K562 (cell line): Measurements from ENCODE around the gene PIEZO2.

Experiments
- CEBPB ChIP-seq: fragments of 450-650 bp; IDR thresholded peaks from 2 replicates; pipeline ENCODE4 v1.6.1; 2016; ENCODE audit warnings: missing genetic modification characterization, missing compliant biosample characterization
- CREB1 ChIP-seq, 2 experiments: sonication (generic) in 1 of 2; formaldehyde crosslinking in 1 of 2; IDR thresholded peaks; 2 replicates each; pipeline versions ENCODE4 v1.6.1 to v1.8.0; 2012 to 2022; ENCODE audit warnings: inconsistent platforms in 1 of 2, mild to moderate bottlenecking in 1 of 2, missing genetic modification reagents in 1 of 2, moderate library complexity in 1 of 2
- ELF4 ChIP-seq: fragments of 450-650 bp; formaldehyde crosslinking; IDR thresholded peaks from 2 replicates; pipeline ENCODE4 v1.4.0; 2022; ENCODE audit warnings: missing genetic modification characterization
- MYNN ChIP-seq, 2 experiments: sonication (generic); formaldehyde crosslinking in 1 of 2; IDR thresholded peaks; 2 replicates each; pipeline versions ENCODE4 v1.5.0 to v1.6.1; 2016 to 2020; ENCODE audit warnings: antibody characterized with exemption in 1 of 2, missing genetic modification reagents in 1 of 2
- RNF2 ChIP-seq: sonication (generic); IDR thresholded peaks from 2 replicates; pipeline ENCODE4 v1.6.1; 2016
- SMARCB1 ChIP-seq: IDR thresholded peaks from 2 replicates; pipeline ENCODE4 v1.6.1; 2011; ENCODE audit warnings: improper control_type of control experiment, low read depth; ENCODE audit not compliant: insufficient read length
- ZBTB1 ChIP-seq: sonication (generic); formaldehyde crosslinking; IDR thresholded peaks from 2 replicates; pipeline ENCODE4 v1.8.1; 2023; ENCODE audit warnings: missing genetic modification reagents, low read depth, mild to moderate bottlenecking, borderline replicate concordance
- TF ChIP-seq, protein P1 (sequence below), 3 experiments: IDR thresholded peaks in 2 of 3; conservative IDR thresholded peaks in 1 of 3; 2 replicates each; pipeline ENCODE4 v1.5.1; 2011 to 2012; ENCODE audit warnings: low read length in 3 of 3, mild to moderate bottlenecking in 3 of 3, control low read depth in 2 of 3, improper control_type of control experiment in 1 of 3, inconsistent platforms in 1 of 3, low read depth in 1 of 3, mixed read lengths in 1 of 3, moderate library complexity in 1 of 3; ENCODE audit not compliant: insufficient read depth in 2 of 3
- TF ChIP-seq, protein P2 (sequence below): fragments of 250-450 bp; sonication (Bioruptor Pico); IDR thresholded peaks from 2 replicates; pipeline ENCODE4 v1.5.1; 2021; ENCODE audit warnings: mild to moderate bottlenecking
- TF ChIP-seq, protein P3 (sequence below): sonication (generic); formaldehyde crosslinking; IDR thresholded peaks from 2 replicates; pipeline ENCODE4 v1.8.0; 2022; ENCODE audit warnings: mild to moderate bottlenecking, missing genetic modification reagents
- TF ChIP-seq, protein P4 (sequence below): fragments of 450-650 bp; IDR thresholded peaks from 2 replicates; pipeline ENCODE4 v1.6.1; 2016; ENCODE audit warnings: borderline replicate concordance

DNA sequence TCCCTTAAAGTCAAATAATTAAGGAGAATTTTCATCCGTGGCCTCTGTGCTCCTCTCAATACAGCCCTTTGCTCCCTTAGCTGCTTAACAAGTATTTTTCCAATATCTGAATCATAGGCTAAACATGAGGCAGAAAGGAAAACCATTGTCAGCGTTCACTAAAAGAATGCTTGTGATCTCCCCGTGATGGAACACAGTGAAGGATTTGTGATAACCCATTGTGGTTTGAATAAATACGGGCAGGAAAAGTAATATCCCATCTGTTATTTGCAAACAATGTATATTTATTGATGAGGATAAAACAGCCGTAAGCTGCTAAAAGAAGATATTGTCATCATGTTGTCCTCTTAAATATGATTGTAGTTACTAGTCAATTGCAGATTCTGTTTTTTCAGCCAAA, 365.4 kb downstream of the PIEZO2 start:
- no peak for TF ChIP-seq CEBPB (tag)
- TF ChIP-seq, protein P1, sequence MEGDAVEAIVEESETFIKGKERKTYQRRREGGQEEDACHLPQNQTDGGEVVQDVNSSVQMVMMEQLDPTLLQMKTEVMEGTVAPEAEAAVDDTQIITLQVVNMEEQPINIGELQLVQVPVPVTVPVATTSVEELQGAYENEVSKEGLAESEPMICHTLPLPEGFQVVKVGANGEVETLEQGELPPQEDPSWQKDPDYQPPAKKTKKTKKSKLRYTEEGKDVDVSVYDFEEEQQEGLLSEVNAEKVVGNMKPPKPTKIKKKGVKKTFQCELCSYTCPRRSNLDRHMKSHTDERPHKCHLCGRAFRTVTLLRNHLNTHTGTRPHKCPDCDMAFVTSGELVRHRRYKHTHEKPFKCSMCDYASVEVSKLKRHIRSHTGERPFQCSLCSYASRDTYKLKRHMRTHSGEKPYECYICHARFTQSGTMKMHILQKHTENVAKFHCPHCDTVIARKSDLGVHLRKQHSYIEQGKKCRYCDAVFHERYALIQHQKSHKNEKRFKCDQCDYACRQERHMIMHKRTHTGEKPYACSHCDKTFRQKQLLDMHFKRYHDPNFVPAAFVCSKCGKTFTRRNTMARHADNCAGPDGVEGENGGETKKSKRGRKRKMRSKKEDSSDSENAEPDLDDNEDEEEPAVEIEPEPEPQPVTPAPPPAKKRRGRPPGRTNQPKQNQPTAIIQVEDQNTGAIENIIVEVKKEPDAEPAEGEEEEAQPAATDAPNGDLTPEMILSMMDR (IDR thresholded peaks at IDR 0.05 in 2 of 3, conservative IDR thresholded peaks at IDR 0.05 in 1 of 3; ENCODE audit: insufficient read depth in 2 of 3, low read depth in 1 of 3, low read length in 3 of 3) = no peak
- TF ChIP-seq CREB1 (IDR thresholded peaks at IDR 0.05) = no peak
- no peak for TF ChIP-seq CREB1 (CRISPR knock-in tag; IDR thresholded peaks at IDR 0.05)
- no peak for TF ChIP-seq SMARCB1
- TF ChIP-seq, protein P2, sequence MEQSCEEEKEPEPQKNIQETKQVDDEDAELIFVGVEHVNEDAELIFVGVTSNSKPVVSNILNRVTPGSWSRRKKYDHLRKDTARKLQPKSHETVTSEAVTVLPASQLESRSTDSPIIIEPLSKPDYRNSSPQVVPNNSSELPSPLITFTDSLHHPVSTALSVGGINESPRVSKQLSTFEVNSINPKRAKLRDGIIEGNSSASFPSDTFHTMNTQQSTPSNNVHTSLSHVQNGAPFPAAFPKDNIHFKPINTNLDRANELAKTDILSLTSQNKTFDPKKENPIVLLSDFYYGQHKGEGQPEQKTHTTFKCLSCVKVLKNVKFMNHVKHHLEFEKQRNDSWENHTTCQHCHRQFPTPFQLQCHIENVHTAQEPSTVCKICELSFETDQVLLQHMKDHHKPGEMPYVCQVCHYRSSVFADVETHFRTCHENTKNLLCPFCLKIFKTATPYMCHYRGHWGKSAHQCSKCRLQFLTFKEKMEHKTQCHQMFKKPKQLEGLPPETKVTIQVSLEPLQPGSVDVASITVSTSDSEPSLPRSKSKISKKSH (CRISPR knock-in tag) = no peak
- TF ChIP-seq, protein P3, sequence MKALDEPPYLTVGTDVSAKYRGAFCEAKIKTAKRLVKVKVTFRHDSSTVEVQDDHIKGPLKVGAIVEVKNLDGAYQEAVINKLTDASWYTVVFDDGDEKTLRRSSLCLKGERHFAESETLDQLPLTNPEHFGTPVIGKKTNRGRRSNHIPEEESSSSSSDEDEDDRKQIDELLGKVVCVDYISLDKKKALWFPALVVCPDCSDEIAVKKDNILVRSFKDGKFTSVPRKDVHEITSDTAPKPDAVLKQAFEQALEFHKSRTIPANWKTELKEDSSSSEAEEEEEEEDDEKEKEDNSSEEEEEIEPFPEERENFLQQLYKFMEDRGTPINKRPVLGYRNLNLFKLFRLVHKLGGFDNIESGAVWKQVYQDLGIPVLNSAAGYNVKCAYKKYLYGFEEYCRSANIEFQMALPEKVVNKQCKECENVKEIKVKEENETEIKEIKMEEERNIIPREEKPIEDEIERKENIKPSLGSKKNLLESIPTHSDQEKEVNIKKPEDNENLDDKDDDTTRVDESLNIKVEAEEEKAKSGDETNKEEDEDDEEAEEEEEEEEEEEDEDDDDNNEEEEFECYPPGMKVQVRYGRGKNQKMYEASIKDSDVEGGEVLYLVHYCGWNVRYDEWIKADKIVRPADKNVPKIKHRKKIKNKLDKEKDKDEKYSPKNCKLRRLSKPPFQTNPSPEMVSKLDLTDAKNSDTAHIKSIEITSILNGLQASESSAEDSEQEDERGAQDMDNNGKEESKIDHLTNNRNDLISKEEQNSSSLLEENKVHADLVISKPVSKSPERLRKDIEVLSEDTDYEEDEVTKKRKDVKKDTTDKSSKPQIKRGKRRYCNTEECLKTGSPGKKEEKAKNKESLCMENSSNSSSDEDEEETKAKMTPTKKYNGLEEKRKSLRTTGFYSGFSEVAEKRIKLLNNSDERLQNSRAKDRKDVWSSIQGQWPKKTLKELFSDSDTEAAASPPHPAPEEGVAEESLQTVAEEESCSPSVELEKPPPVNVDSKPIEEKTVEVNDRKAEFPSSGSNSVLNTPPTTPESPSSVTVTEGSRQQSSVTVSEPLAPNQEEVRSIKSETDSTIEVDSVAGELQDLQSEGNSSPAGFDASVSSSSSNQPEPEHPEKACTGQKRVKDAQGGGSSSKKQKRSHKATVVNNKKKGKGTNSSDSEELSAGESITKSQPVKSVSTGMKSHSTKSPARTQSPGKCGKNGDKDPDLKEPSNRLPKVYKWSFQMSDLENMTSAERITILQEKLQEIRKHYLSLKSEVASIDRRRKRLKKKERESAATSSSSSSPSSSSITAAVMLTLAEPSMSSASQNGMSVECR (CRISPR knock-in tag) = no peak
- no peak for TF ChIP-seq ELF4 (CRISPR knock-in tag)
- TF ChIP-seq ZBTB1 (CRISPR knock-in tag) = no peak
- TF ChIP-seq, protein P4, sequence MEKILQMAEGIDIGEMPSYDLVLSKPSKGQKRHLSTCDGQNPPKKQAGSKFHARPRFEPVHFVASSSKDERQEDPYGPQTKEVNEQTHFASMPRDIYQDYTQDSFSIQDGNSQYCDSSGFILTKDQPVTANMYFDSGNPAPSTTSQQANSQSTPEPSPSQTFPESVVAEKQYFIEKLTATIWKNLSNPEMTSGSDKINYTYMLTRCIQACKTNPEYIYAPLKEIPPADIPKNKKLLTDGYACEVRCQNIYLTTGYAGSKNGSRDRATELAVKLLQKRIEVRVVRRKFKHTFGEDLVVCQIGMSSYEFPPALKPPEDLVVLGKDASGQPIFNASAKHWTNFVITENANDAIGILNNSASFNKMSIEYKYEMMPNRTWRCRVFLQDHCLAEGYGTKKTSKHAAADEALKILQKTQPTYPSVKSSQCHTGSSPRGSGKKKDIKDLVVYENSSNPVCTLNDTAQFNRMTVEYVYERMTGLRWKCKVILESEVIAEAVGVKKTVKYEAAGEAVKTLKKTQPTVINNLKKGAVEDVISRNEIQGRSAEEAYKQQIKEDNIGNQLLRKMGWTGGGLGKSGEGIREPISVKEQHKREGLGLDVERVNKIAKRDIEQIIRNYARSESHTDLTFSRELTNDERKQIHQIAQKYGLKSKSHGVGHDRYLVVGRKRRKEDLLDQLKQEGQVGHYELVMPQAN = no peak
- TF ChIP-seq MYNN (IDR thresholded peaks at IDR 0.05) = no peak
- no peak for TF ChIP-seq MYNN (CRISPR knock-in tag; IDR thresholded peaks at IDR 0.05)
- no peak for TF ChIP-seq RNF2
